ENCODE results near the gene RMND5B.

- no peak for TF ChIP-seq POLR2A (IDR thresholded peaks at IDR 0.05)
- TF ChIP-seq CTCF (IDR thresholded peaks at IDR 0.05) = no peak
Observed at GRCh38 chr5:178112545-178112944, 18.3 kb upstream of the RMND5B start.
